ENCODE measurements around the gene VEZT.
A peak's percentile ranks its signal among the peaks of the same experiment; 100 is the strongest.
"Not testable (repeated sequence)": the region's sequence is repeated elsewhere in the genome, so short reads cannot be mapped to it uniquely, and the experiment has no call there.

Gene VEZT

DNA sequence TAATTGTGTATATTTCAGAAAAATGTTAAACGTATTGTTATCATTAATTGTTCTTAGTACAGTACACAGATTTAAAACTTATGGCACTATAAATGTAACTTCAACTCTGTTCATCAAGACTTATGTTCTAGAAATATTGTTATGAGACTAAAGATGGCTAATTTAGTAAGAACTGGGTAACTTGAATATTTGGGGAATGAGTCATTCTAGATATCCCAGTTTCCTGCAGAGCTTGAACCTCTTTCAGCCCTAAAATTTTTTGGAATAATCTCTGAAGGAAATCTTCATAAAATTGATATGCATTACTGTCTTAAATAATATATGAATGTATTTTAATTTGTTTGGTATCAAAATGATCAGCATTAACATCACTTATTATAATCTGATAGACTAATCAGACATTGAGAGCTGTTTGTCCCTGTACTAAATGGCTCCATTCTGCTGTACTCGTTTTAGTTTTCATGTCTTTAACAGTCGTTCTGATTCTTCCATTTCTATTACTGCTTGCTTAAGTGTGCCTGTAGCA lies 87.1 kb downstream of the VEZT start:
- peak; percentile 72 for ATAC-seq
- TF ChIP-seq, protein P1, sequence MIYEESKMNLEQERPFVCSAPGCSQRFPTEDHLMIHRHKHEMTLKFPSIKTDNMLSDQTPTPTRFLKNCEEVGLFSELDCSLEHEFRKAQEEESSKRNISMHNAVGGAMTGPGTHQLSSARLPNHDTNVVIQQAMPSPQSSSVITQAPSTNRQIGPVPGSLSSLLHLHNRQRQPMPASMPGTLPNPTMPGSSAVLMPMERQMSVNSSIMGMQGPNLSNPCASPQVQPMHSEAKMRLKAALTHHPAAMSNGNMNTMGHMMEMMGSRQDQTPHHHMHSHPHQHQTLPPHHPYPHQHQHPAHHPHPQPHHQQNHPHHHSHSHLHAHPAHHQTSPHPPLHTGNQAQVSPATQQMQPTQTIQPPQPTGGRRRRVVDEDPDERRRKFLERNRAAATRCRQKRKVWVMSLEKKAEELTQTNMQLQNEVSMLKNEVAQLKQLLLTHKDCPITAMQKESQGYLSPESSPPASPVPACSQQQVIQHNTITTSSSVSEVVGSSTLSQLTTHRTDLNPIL (CRISPR knock-in tag; IDR thresholded peaks at IDR 0.05; ENCODE audit: low read depth): 0 out of 2 replicates have a peak, but pooled peaks have one; percentile 25
- TF ChIP-seq ISL1 (CRISPR knock-in tag; IDR thresholded peaks at IDR 0.05) (peak; percentile 97), SNAI2 (CRISPR knock-in tag; IDR thresholded peaks at IDR 0.05) (no peak)

DNA sequence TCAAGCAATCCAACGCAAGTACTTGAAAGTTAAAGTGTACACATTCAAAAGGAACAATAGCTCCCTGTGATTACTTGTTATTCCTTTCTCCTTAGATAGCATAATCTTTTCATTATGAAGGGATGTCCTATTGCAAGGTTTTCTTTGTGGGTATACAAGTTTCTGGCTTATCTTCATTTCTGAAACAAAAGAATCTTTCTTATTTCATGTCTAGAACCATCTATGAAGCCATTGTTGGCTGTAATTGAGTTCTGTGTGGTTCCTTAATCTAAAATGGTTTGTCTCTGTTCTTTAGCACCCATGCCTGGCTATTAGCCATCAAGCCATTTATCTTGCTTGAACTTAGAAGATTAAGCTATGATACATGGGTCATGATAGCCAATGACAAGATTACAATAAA lies 95.0 kb downstream of the VEZT start:
- TF ChIP-seq CSDC2 (CRISPR knock-in tag; IDR thresholded peaks at IDR 0.05): no peak
- TF ChIP-seq, protein P2, sequence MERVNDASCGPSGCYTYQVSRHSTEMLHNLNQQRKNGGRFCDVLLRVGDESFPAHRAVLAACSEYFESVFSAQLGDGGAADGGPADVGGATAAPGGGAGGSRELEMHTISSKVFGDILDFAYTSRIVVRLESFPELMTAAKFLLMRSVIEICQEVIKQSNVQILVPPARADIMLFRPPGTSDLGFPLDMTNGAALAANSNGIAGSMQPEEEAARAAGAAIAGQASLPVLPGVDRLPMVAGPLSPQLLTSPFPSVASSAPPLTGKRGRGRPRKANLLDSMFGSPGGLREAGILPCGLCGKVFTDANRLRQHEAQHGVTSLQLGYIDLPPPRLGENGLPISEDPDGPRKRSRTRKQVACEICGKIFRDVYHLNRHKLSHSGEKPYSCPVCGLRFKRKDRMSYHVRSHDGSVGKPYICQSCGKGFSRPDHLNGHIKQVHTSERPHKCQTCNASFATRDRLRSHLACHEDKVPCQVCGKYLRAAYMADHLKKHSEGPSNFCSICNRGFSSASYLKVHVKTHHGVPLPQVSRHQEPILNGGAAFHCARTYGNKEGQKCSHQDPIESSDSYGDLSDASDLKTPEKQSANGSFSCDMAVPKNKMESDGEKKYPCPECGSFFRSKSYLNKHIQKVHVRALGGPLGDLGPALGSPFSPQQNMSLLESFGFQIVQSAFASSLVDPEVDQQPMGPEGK (CRISPR knock-in tag; IDR thresholded peaks at IDR 0.05; ENCODE audit: borderline replicate concordance): no peak
- TF ChIP-seq ZNF70 (CRISPR knock-in tag; IDR thresholded peaks at IDR 0.05): no peak
- ATAC-seq: no peak

DNA sequence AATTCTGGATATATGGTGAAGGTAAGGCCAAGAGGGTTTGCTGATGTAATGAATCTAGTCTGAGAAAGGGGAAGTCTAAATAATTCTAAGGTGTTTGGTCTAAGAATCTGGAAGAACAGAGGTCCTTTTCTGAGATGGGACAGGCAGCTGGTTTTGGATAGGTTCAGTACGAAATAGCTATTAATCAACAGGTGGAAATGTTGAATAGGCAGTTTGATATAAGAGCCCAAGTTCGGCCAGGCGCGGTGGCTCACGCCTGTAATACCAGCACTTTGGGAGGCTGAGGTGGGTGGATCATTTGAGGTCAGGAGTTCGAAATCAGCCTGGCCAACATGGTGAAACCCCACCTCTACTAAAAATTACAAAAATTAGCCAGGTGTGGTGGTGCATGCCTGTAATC lies 97.1 kb downstream of the VEZT start:
- not testable (repeated sequence) for ATAC-seq

DNA sequence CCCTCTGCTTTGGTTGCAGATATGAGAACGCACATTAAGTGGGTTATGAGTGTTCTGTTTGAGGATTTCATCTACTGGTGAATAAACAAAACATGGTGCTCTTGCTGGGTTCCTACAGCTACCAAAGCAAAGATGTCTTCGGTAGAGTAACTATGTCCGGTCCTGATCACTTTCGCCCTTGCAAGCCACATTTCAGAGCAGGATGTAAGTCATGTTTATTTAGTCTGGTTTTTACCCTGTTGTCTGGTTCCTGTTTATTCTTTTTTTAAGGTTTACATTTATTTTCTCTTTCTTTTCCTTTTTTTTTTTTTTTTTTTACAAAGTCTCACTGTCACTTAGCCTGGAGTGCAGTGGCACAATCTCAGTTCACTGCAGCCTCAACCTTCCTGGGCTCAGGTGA lies 99.2 kb downstream of the VEZT start:
- TF ChIP-seq ISL1 (CRISPR knock-in tag; IDR thresholded peaks at IDR 0.05): no peak
- TF ChIP-seq BACH2 (CRISPR knock-in tag; IDR thresholded peaks at IDR 0.05; ENCODE audit: borderline replicate concordance): no peak
- no peak for TF ChIP-seq PPARA (CRISPR knock-in tag; IDR thresholded peaks at IDR 0.05; ENCODE audit: borderline replicate concordance)
- TF ChIP-seq, protein P2 (CRISPR knock-in tag; IDR thresholded peaks at IDR 0.05; ENCODE audit: borderline replicate concordance): no peak
- no peak for TF ChIP-seq TOX (CRISPR knock-in tag; IDR thresholded peaks at IDR 0.05; ENCODE audit: borderline replicate concordance)
- TF ChIP-seq OSR1 (CRISPR knock-in tag; IDR thresholded peaks at IDR 0.05): no peak
- no peak for TF ChIP-seq RARB (CRISPR knock-in tag; IDR thresholded peaks at IDR 0.05)
- no peak for TF ChIP-seq ARNTL (CRISPR knock-in tag; IDR thresholded peaks at IDR 0.05; ENCODE audit: borderline replicate concordance, low read depth)
- no peak for TF ChIP-seq ZFP3 (CRISPR knock-in tag; IDR thresholded peaks at IDR 0.05)
- no peak for TF ChIP-seq ZFP30 (CRISPR knock-in tag; IDR thresholded peaks at IDR 0.05)
- TF ChIP-seq, protein P3, sequence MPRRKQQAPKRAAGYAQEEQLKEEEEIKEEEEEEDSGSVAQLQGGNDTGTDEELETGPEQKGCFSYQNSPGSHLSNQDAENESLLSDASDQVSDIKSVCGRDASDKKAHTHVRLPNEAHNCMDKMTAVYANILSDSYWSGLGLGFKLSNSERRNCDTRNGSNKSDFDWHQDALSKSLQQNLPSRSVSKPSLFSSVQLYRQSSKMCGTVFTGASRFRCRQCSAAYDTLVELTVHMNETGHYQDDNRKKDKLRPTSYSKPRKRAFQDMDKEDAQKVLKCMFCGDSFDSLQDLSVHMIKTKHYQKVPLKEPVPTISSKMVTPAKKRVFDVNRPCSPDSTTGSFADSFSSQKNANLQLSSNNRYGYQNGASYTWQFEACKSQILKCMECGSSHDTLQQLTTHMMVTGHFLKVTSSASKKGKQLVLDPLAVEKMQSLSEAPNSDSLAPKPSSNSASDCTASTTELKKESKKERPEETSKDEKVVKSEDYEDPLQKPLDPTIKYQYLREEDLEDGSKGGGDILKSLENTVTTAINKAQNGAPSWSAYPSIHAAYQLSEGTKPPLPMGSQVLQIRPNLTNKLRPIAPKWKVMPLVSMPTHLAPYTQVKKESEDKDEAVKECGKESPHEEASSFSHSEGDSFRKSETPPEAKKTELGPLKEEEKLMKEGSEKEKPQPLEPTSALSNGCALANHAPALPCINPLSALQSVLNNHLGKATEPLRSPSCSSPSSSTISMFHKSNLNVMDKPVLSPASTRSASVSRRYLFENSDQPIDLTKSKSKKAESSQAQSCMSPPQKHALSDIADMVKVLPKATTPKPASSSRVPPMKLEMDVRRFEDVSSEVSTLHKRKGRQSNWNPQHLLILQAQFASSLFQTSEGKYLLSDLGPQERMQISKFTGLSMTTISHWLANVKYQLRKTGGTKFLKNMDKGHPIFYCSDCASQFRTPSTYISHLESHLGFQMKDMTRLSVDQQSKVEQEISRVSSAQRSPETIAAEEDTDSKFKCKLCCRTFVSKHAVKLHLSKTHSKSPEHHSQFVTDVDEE (CRISPR knock-in tag; IDR thresholded peaks at IDR 0.05): no peak
- TF ChIP-seq ZNF565 (CRISPR knock-in tag; conservative IDR thresholded peaks at IDR 0.05; ENCODE audit: low read depth): no peak
- TF ChIP-seq, protein P4, sequence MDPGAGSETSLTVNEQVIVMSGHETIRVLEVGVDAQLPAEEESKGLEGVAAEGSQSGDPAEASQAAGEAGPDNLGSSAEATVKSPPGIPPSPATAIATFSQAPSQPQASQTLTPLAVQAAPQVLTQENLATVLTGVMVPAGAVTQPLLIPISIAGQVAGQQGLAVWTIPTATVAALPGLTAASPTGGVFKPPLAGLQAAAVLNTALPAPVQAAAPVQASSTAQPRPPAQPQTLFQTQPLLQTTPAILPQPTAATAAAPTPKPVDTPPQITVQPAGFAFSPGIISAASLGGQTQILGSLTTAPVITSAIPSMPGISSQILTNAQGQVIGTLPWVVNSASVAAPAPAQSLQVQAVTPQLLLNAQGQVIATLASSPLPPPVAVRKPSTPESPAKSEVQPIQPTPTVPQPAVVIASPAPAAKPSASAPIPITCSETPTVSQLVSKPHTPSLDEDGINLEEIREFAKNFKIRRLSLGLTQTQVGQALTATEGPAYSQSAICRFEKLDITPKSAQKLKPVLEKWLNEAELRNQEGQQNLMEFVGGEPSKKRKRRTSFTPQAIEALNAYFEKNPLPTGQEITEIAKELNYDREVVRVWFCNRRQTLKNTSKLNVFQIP (CRISPR knock-in tag; IDR thresholded peaks at IDR 0.05; ENCODE audit: borderline replicate concordance, low read depth): no peak
- TF ChIP-seq ZNF8 (CRISPR knock-in tag; IDR thresholded peaks at IDR 0.05): no peak
- no peak for TF ChIP-seq SNAI2 (CRISPR knock-in tag; IDR thresholded peaks at IDR 0.05)
- TF ChIP-seq, protein P1 (CRISPR knock-in tag; IDR thresholded peaks at IDR 0.05; ENCODE audit: low read depth): no peak
- ATAC-seq: no peak

Data from SK-N-SH treated with all-trans-retinoic acid at 6 μM for 48 hours (cell line).